ENCODE measurements around the gene PPP6R2.

Gene PPP6R2

DNA sequence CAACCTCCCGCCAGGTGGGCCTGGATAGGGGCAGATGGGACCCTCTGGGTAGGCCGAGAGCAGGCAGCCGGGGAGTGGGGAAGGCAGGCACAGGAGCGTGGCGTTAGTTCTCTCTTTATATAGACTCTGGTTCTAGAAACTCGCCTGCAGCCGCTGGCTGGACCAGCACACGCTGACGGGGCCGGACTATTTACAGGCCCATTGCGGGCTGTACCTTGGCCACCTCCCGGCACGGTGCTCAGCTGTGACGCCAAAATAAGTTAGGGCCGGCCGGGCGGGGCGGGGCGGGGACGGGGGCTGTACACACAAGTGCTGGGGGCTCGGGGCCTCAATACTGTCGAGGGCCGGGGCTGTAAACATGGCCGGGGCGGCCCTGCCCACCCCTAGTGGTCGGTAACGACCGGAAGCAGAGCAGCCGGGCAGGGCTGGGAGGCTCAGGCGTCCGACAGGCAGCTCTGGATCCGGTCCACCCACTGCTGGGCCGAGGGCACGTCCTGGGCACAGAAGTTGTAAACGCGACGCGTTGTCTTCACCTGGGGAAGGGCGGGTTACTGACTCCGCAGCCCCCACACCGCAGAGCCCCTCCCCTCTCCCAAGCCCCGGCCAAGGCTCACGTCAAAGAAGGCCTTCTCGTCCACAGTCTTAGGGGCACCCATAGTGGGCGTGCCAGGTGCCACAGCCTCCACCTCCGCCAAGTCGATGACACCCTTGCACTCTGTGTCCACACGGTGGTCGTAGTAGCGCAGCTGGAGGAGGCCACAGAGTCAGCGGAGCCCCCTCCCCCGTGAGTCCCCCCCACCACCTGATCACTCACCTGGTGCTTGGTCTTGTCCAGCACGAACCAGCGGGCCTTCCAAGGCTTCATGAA, 103.8 kb downstream of the PPP6R2 start:
- Mint-ChIP-seq H3K27me3 (no peaks in the 10 kb centered on the region), H3K4me3 (no peak overlapping the region), H3K36me3 (peaks cover 47% of the 10 kb centered on the region), H3K9me3 (no peaks in the 10 kb centered on the region), H3K27ac (peak overlapping the region; percentile 45), H3K4me1 (peaks cover 11% of the 10 kb centered on the region)
- DNase-seq: no peak
- CTCF ChIA-PET: no interaction called here

DNA sequence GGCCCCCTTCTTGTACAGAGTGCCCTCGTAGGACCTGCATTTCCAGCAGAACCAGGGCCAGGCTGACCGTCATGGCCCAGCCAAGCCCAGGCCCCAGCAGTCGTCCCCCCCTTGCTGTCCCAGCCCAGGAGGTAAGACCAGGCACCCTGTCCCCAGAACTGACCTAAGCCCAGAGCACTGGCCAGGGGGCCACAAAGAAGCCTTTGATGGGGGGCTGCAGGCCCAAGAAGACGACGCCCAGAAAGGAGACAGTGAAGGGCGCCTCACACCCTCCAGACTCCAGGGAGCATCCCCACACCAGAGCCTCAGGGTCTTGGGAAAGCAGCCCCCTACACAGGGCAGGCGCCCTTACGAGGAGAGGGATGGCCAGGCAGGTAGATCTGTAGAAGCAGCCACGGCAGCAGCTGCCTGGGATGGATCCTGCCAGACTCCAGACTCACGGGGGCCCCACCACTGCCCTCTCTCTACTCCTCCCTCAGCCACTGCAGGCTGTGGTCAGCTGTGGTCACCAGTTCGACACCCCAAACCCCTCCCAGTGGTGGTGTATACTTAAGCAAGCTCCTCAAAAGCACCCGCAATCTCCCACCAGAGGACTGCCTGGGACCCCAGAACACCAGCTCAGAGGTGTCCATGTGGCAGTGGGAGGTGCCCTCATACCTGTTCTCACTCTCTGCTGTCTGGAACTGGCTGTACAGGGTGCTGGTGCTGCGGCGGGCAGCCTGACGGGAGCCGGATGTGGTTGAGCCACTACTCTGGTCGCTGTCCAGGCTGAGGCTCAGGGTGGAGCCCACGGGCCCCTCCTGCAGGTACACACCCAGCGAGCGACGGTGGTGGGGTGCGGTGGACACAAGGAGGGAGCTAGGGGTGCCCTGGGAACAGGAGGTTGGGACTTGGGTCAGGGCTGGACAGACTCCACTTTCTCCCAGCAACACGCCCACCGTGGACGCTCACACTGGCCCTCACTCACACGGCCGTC, 104.7 kb downstream of the PPP6R2 start:
- H3K9me3 Mint-ChIP-seq: no peaks in the 10 kb centered on the region
- H3K36me3 Mint-ChIP-seq: peaks cover 49% of the 10 kb centered on the region
- H3K4me1 Mint-ChIP-seq: peaks cover 11% of the 10 kb centered on the region
- CTCF ChIA-PET: no interaction called here
- no peak for DNase-seq
- no peak overlapping the region for H3K4me3 Mint-ChIP-seq
- H3K27ac Mint-ChIP-seq: peak overlapping the region; percentile 74
- H3K27me3 Mint-ChIP-seq: no peaks in the 10 kb centered on the region

DNA sequence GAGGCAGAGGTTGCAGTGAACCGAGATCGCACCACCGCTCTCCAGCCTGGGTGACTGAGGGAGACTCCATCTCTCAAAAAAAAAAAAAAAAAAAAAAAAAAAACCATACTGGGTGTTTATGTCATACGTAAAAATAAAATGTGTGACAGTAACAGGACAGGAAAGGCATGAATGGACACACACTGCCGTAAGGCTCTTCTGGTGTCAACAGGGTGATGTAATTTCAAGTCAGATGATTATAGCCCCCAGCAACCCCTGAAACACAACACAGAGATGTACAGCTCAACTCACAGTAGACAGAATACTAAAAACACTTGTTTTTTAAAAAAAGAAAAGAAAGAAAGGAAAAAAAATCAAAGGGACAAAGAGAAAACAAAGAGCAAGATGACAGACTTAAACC, 109.5 kb downstream of the PPP6R2 start:
- no peak overlapping the region for H3K4me3 Mint-ChIP-seq
- H3K27me3 Mint-ChIP-seq: no peaks in the 10 kb centered on the region
- no peaks in the 10 kb centered on the region for H3K9me3 Mint-ChIP-seq
- no peak for DNase-seq
- no peak overlapping the region for H3K27ac Mint-ChIP-seq
- CTCF ChIA-PET: interaction anchor here (0.6 to 1.3 kb wide), 2 partner anchors 39 to 168 kb away, joined by 3 to 5 read pairs; no protein-coding TSS in a partner anchor
- H3K4me1 Mint-ChIP-seq: no peaks in the 10 kb centered on the region
- peaks cover 55% of the 10 kb centered on the region for H3K36me3 Mint-ChIP-seq

DNA sequence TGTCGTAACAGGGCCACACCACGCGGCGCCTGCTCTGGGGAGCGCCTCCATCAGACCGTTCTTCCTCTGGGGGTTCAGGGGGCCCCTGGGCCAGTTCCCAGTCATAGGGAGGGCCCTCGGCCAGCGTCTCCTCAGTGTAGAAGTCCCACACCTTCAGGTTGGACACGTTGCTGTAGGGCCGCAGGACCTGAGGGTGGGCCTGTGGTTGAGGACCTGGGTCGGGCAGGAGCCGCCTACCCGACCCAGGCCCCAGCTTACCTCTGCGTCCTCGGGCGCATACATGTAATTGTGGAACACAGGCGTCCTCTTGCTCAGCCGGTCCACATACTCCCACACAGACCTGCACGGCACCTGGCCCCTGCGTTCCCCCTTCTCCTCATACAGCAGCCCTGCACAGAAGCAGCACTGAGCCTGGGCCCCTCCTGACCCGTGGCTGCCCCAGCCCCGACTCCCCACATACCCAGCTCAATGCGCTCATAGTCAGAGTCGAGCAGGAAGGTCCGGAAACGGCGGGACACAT, 111.5 kb downstream of the PPP6R2 start:
- Mint-ChIP-seq H3K4me1 (peaks cover 3% of the 10 kb centered on the region), H3K4me3 (no peak overlapping the region), H3K36me3 (peaks cover 49% of the 10 kb centered on the region), H3K9me3 (no peaks in the 10 kb centered on the region), H3K27me3 (no peaks in the 10 kb centered on the region), H3K27ac (no peak overlapping the region)
- CTCF ChIA-PET: interaction anchor here (0.6 to 3.4 kb wide), 2 partner anchors 31 to 43 kb away, joined by 3 to 12 read pairs; no protein-coding TSS in a partner anchor
- no peak for DNase-seq

DNA sequence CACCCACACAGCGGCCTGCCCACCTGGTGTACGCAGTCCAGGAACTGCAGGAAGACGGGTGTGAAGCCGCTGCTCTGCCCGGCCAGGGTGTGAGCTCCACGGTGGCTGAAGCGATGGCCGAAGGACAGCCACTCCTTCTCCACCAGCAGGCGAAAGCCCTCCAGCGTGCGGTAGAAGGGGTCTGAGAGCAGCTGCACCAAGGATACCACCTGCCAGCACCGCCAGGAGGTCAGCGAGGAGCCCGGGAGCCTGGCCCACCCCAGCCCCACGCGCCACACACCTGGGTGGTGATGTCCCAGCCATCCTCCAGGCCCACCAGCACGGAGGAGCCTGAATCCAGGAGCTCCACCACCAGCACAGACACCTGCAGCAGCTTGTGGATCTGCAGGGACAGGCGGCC, 112.1 kb downstream of the PPP6R2 start:
- Mint-ChIP-seq H3K27me3 (no peaks in the 10 kb centered on the region), H3K4me3 (no peak overlapping the region), H3K9me3 (no peaks in the 10 kb centered on the region), H3K4me1 (peaks cover 3% of the 10 kb centered on the region), H3K36me3 (peaks cover 46% of the 10 kb centered on the region), H3K27ac (no peak overlapping the region)
- no peak for DNase-seq
- CTCF ChIA-PET: interaction anchor here (1.2 to 3.4 kb wide), 3 partner anchors 18 to 44 kb away, joined by 4 to 14 read pairs (median 12); no protein-coding TSS in a partner anchor

DNA sequence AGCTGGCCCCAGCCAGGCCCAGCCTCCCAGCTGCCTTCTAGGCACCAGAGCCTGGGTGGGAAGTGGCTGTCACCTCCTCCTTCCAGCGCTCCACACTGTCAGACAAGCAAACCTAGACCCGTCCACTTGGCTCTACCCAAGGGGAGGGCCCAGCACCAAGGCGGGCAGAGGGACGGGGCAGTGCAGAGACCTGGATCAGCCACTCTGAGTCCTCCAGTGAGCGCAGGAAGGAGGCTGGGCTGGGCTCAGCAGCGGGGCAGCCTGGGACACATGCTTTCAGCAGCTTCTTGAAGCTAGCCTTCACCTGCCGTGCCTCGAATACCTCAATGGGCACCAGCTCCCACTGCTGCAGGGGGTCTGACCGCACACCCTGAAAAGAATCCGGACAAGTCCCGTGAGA, 112.9 kb downstream of the PPP6R2 start:
- no peak overlapping the region for H3K27ac Mint-ChIP-seq
- CTCF ChIA-PET: interaction anchor here (0.8 to 3.4 kb wide), 5 partner anchors 10 to 43 kb away, joined by 3 to 14 read pairs (median 4); no protein-coding TSS in a partner anchor

DNA sequence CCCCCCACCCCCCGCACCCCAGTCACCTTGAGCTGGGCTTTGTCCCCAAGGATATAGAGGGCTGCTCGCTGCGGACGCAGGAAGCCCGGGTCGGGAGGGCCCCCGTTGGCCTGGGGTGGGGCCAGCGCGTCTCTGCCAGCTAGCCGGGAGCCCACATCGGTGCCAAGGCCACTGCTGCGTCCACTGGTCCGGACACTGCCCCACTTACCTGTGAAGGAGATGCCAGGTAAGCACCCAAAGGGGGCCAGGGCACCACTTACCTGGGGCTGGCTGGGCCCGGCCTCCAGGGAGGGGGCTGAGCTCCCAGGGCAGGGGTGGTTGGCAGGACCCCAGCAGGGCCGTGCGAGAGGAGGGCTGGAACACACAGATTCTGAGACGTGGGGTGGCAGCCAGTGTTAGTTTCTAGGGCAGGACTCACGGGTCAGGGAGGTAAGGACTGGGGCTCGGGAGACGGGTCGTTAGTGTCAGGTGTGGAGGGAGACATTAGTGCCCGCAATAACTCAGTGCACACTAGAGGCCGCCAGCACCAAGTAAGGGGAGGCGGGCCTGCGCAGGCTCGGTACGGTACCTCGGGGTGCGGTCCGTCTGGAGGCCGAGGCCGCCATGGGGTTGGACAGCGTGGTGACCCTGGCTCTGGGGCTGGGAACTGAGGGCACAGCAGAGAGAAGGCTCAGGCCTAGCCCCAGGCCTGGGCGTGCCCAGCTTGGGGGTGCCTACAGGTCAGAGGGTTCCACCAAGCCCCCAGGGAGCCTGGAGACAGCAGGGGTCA, 113.5 kb downstream of the PPP6R2 start:
- no peak overlapping the region for H3K4me3 Mint-ChIP-seq
- peaks cover 3% of the 10 kb centered on the region for H3K4me1 Mint-ChIP-seq
- H3K27ac Mint-ChIP-seq: no peak overlapping the region
- H3K27me3 Mint-ChIP-seq: no peaks in the 10 kb centered on the region
- no peak for DNase-seq
- H3K9me3 Mint-ChIP-seq: no peaks in the 10 kb centered on the region
- CTCF ChIA-PET: interaction anchor here (0.8 to 3.4 kb wide), 6 partner anchors 9 to 164 kb away, joined by 3 to 14 read pairs (median 4); no protein-coding TSS in a partner anchor
- peaks cover 47% of the 10 kb centered on the region for H3K36me3 Mint-ChIP-seq

More for the DNA sequence above, 112.9 kb downstream of the PPP6R2 start:
- no peak for DNase-seq
- peaks cover 50% of the 10 kb centered on the region for H3K36me3 Mint-ChIP-seq
- H3K4me3 Mint-ChIP-seq: no peak overlapping the region
- no peaks in the 10 kb centered on the region for H3K9me3 Mint-ChIP-seq
- peaks cover 3% of the 10 kb centered on the region for H3K4me1 Mint-ChIP-seq
- no peaks in the 10 kb centered on the region for H3K27me3 Mint-ChIP-seq

DNA sequence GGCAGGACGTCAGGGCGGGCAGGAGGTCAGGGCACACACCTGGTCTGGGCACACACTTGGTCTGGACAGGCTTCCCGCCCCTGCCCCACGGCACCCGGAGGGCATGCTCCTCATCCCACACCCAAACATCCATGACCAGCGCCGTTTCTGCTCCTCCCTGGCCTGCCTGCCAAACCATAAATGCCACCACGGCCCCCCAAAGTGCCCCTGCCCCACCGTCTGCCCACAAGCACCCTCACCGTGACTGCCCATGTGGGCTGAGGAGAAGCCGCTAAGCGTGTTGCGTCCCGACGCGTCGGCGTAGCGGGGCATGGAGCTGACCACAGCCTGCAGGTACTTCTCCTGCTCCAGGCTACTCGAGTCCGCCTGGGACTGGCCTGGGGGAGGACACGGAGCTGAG, 115.9 kb downstream of the PPP6R2 start:
- Mint-ChIP-seq H3K4me1 (peaks cover 3% of the 10 kb centered on the region), H3K9me3 (no peaks in the 10 kb centered on the region), H3K36me3 (peaks cover 45% of the 10 kb centered on the region), H3K4me3 (no peak overlapping the region), H3K27me3 (no peaks in the 10 kb centered on the region), H3K27ac (no peak overlapping the region)
- CTCF ChIA-PET: no interaction called here
- DNase-seq: no peak

DNA sequence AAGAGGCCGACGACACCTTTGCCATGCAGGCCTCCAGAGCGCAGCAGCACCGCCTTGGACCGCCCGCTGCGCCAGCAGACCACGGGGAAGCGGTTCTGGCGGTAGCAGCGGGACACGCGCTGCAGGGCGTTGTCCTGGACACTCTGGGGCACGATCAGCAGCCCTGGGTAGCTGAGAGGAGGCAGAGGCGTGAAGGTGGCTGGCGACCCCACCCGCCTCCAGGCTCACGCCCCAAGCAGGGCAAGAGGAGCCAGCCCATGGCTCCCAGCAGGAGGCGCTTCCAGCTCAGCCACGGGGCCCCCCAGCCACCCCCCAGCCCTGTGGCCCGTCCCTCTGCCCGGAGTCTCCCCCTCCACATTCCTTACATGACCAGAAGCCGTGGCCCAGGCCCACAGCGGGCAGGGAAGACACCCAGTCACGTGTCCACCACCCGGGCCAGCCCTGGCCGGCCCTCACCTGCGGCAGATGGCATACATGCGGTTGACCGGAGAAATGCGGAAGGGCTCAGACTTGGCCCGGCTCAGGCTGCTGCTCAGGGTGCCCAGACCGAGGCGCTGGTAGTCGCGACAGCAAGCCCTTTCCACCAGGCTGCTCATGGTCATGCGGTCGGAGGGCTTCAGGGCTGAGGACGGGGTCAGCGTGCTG, 116.5 kb downstream of the PPP6R2 start:
- Mint-ChIP-seq H3K4me1 (peaks cover 3% of the 10 kb centered on the region), H3K9me3 (no peaks in the 10 kb centered on the region), H3K27me3 (no peaks in the 10 kb centered on the region), H3K36me3 (peaks cover 45% of the 10 kb centered on the region), H3K4me3 (no peak overlapping the region), H3K27ac (no peak overlapping the region)
- no peak for DNase-seq
- CTCF ChIA-PET: interaction anchor here (0.8 to 1.2 kb wide), 3 partner anchors 9 to 192 kb away, joined by 3 read pairs; no protein-coding TSS in a partner anchor

DNA sequence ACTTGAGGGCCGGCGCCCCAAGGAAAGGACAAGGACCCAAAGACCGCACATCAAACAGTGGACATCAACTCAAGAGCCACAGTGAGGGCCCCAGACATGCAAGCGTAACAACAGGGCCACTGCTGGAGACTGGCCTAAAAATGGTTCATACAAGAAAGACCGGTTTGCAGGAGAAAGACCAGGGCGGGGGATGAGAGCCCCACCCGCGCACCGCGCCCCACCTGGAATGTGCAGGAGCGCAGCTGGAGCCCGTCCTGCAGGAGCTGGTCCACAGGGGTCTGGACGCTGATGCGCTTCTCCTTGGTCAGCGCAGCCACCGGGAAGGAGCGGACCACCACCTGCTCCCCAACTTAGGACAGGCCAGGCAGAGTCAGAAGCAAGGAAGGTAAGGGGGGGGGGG, 117.8 kb downstream of the PPP6R2 start:
- Mint-ChIP-seq H3K27ac (peak overlapping the region; percentile 70), H3K4me1 (peaks cover 3% of the 10 kb centered on the region), H3K36me3 (peaks cover 43% of the 10 kb centered on the region), H3K27me3 (no peaks in the 10 kb centered on the region), H3K4me3 (no peak overlapping the region), H3K9me3 (no peaks in the 10 kb centered on the region)
- CTCF ChIA-PET: interaction anchor here (1.2 kb wide), 2 partner anchors 8 to 36 kb away, joined by 3 read pairs; no protein-coding TSS in a partner anchor
- DNase-seq: no peak

DNA sequence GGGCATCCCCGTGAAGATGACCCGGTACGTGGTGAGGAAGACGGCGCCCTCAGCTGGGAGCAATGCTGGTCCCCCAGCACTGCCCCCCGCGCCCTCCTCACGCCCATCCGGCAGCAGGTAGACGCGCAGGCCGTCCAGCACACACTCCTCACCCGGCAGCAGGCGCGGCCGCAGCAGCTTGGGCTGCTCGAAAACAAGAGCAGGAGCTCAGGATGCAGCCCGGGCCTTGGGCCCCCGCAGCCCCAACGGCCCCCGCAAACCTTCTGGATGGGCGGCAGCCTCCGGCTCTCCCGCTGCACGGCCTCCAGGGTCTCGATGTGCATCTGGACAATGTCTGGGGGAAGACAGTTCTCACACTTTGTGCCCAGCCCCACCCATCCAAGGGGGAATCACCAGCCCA, 118.4 kb downstream of the PPP6R2 start:
- Mint-ChIP-seq H3K4me3 (no peak overlapping the region), H3K36me3 (peaks cover 49% of the 10 kb centered on the region), H3K27me3 (no peaks in the 10 kb centered on the region), H3K4me1 (peaks cover 5% of the 10 kb centered on the region), H3K27ac (no peak overlapping the region), H3K9me3 (no peaks in the 10 kb centered on the region)
- CTCF ChIA-PET: interaction anchor here (1.3 kb wide), 1 partner anchor 9 kb away, joined by 4 read pairs; no protein-coding TSS in a partner anchor
- DNase-seq: no peak

DNA sequence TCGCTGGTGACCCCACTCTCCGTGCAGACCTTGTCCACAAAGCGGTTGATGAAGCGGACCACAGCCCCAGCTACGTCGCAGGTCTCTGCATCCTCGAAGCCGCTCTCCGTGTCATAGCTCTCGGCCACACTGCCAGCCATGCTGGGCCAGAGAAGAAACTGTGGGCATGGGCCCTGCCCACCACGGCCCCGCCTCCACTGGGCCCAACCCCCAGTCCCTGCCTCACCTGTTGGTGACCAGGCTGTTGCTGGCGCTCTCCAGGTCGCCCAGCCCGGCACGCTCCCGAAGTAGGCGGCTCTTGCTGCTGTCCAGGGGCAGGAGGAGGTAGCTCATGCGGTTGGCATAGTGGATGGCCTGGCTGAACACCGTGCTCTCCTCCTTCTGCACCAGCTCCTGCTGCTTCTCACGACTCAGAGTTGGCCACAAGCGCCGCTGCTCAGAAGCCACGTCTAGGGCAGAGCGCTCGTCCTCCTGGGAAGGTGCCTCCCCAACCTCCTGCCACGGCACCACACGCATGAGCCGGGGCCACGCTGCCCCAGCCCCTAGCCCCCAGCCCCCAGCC, 118.9 kb downstream of the PPP6R2 start:
- Mint-ChIP-seq H3K27ac (no peak overlapping the region), H3K4me3 (no peak overlapping the region), H3K27me3 (no peaks in the 10 kb centered on the region), H3K9me3 (no peaks in the 10 kb centered on the region), H3K36me3 (peaks cover 50% of the 10 kb centered on the region), H3K4me1 (peaks cover 10% of the 10 kb centered on the region)
- DNase-seq: no peak
- CTCF ChIA-PET: interaction anchor here (1.3 kb wide), 1 partner anchor 8 kb away, joined by 4 read pairs; no protein-coding TSS in a partner anchor
